Sigmoid colon (tissue), 7 donors: ENCODE results near the gene DHRS2. TPM values are rescaled to one million over a fixed set of nuclear protein-coding genes. Genes with fewer than 3 reads are reported as not detected.
"Not testable (repeated sequence)": the region's sequence is repeated elsewhere in the genome, so short reads cannot be mapped to it uniquely, and the experiment has no call there.

Experiments
- DNase-seq: peaks from one replicate; pipeline ENCODE4 v3.0.0-alpha.2; 2019
- H3K27ac ChIP-seq, 4 donors: fragments of 200-600 bp; sonication (generic); one replicate each; pipeline ENCODE4 v1.5.1; 2016 to 2019; ENCODE audit warnings: mild to moderate bottlenecking in 1 of 4
- H3K27me3 ChIP-seq, 3 donors: fragments of 200-600 bp; sonication (generic); one replicate each; pipeline ENCODE4 v1.5.1; 2019; ENCODE audit warnings: mild to moderate bottlenecking in 1 of 3
- H3K36me3 ChIP-seq, 4 donors: fragments of 200-600 bp; sonication (generic); one replicate each; pipeline ENCODE4 v1.5.1; 2016 to 2019
- H3K4me1 ChIP-seq, 4 donors: fragments of 200-600 bp; sonication (generic); one replicate each; pipeline ENCODE4 v1.5.1; 2017 to 2019
- H3K4me3 ChIP-seq, 4 donors: fragments of 200-600 bp; sonication (generic); one replicate each; pipeline ENCODE4 v1.5.1; 2017 to 2019; ENCODE audit warnings: mild to moderate bottlenecking in 2 of 4, moderate library complexity in 1 of 4
- H3K9me3 ChIP-seq, 4 donors: fragments of 200-600 bp in 3 of 4; sonication (generic) in 3 of 4; one replicate each; pipeline versions ENCODE4 v1.5.1 to v1.6.1; 2013 to 2019
- EP300 ChIP-seq, 4 donors: sonication (generic); formaldehyde crosslinking; IDR thresholded peaks; one replicate each; pipeline ENCODE4 v1.6.1; 2017; ENCODE audit warnings: antibody characterized with exemption in 4 of 4
- POLR2A ChIP-seq, 2 donors: fragments of 450-650 bp; IDR thresholded peaks; one replicate each; pipeline ENCODE4 v1.6.1; 2016; ENCODE audit warnings: antibody characterized with exemption in 2 of 2, mild to moderate bottlenecking in 2 of 2, moderate library complexity in 2 of 2
- POLR2AphosphoS5 ChIP-seq, 4 donors: sonication (generic); formaldehyde crosslinking; IDR thresholded peaks; one replicate each; pipeline ENCODE4 v1.6.1; 2017; ENCODE audit warnings: antibody characterized with exemption in 4 of 4
- whole genome bisulfite sequencing, 2 donors: extraction: QIAGEN DNeasy Blood & Tissue Kit; methylation state at CpG; one replicate each; pipeline ENCODE4 v1.1.7; 2013; 5-methylcytosine and 5-hydroxymethylcytosine counted together
- intact Hi-C: fragments of 100-400 bp; cut with DNase I; formaldehyde crosslinking; loops from one replicate; pipeline ENCODE4 v1.15.1; 2023
- polyA plus RNA-seq, 3 donors: library from polyadenylated mRNA; stranded (reverse); fragments of 200-250 nt; gene quantifications; one replicate each; pipeline ENCODE4 v1.2.3, GENCODE V29; 2013
- total RNA-seq, 4 donors: library from RNA; depleted of rRNA; stranded (reverse); fragments of >200 nt; gene quantifications; one replicate each; pipeline ENCODE4 v1.1.0, GENCODE V29; 2016
- TF ChIP-seq, protein P1 (sequence below), 4 experiments: fragments of 450-650 bp in 3 of 4; fragments of 200-600 bp in 1 of 4; IDR thresholded peaks; one replicate each; pipeline ENCODE4 v1.5.1; 2016 to 2019; ENCODE audit warnings: antibody characterized with exemption in 4 of 4, mild to moderate bottlenecking in 3 of 4, moderate library complexity in 2 of 4
- donor health status: healthy with polysubstance abuse.
- donor health status: Bipolar disorder and iron deficiency.
- donor health status: healthy.

DHRS2 gene
- total and polyA plus RNA-seq, 7 donors = 0.54 TPM; not detected in 6

DNA sequence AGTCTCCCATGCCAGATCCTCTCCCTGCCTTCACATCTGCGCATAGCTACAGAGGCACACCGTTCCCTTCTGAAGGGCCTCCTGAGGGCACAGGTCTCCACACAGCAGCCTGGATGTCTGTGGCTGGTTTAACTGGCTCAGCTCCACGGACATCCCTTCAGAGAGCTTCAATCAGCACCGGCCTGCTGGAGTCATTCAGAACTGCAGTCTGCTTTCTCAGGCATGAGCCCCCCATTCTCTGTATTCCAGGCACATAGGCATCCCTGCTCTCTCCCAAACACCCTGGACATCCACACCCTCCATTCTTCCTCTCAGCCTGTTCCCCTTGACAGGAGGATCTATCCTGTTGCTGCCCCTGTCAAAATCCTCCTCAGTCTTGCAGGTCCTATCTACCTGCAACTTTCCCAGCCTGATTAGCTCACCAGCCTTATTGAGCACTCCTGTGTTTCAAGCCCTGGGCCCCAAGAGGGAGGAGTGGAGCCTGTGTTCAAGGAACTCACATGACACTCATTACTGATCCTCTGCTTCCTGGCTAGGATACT is 2.9 kb upstream of the DHRS2 start:
- DNase-seq = no peak
- H3K36me3 ChIP-seq = no peaks in the 10 kb centered on the region
- 85 to 88% methylated on average over 4 of the region's 4 CpGs for WGBS, 2 donors
- no peaks in the 10 kb centered on the region for H3K27me3 ChIP-seq
- no peaks in the 10 kb centered on the region for H3K9me3 ChIP-seq
- peaks cover 0 to 12% (median 4%) of the 10 kb centered on the region in 4 donors for H3K4me1 ChIP-seq
- intact Hi-C loops = loop anchor here (5.0 to 10.0 kb wide), 3 partner anchors 319 to 462 kb away; partner anchors contain the start of genes DHRS4 and PCK2
- H3K27ac ChIP-seq = no peak overlapping the region
- no peak overlapping the region for H3K4me3 ChIP-seq
- TF ChIP-seq POLR2AphosphoS5 (IDR thresholded peaks at IDR 0.05) (no peak), POLR2A (IDR thresholded peaks at IDR 0.05) (no peak), EP300 (IDR thresholded peaks at IDR 0.05) (no peak)
- TF ChIP-seq, protein P1, sequence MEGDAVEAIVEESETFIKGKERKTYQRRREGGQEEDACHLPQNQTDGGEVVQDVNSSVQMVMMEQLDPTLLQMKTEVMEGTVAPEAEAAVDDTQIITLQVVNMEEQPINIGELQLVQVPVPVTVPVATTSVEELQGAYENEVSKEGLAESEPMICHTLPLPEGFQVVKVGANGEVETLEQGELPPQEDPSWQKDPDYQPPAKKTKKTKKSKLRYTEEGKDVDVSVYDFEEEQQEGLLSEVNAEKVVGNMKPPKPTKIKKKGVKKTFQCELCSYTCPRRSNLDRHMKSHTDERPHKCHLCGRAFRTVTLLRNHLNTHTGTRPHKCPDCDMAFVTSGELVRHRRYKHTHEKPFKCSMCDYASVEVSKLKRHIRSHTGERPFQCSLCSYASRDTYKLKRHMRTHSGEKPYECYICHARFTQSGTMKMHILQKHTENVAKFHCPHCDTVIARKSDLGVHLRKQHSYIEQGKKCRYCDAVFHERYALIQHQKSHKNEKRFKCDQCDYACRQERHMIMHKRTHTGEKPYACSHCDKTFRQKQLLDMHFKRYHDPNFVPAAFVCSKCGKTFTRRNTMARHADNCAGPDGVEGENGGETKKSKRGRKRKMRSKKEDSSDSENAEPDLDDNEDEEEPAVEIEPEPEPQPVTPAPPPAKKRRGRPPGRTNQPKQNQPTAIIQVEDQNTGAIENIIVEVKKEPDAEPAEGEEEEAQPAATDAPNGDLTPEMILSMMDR (IDR thresholded peaks at IDR 0.05) = no peak

DNA sequence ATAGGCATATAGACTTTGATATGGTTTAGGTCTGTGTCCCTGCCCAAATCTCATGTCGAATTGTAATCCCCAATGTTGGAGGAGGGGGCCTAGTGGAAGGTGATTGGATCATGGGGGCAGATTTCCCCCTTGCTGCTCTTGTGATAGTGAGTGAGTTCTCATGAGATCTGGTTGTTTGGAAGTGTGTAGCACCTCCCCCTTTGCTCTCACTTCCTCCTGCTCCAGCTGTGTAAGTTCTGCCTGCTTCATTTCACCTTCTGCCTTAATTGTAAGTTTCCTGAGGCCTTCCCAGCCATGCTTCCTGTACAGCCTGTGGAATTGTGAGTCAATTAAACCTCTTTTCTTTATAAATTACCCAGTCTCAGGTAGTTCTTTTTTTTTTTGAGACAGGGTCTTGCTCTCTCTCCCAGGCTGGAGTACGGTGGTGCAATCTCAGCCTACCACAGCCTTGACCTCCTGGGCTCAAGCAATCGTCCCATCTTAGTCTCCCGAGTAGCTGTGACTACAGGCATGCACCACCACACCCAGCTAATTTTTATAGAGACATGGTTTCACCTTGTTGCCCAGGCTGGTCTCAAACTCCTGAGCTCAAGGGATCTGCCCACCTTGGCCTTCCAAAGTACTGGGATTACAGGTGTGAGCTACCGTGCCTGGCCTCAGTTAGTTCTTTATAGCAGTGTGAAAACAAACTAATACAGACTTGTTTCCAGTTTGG is 1.3 kb upstream of the DHRS2 start:
- WGBS, 2 donors = 77 to 87% methylated on average over 5 of the region's 5 CpGs
- not testable (repeated sequence) for DNase-seq, H3K27me3 ChIP-seq, H3K9me3 ChIP-seq, H3K27ac ChIP-seq, H3K4me3 ChIP-seq, H3K36me3 ChIP-seq
- intact Hi-C loops = loop anchor here (5.0 to 10.0 kb wide), 3 partner anchors 317 to 460 kb away; partner anchors contain the start of genes DHRS4 and PCK2
- peaks cover 0 to 14% (median 5%) of the 10 kb centered on the region in 4 donors for H3K4me1 ChIP-seq

DNA sequence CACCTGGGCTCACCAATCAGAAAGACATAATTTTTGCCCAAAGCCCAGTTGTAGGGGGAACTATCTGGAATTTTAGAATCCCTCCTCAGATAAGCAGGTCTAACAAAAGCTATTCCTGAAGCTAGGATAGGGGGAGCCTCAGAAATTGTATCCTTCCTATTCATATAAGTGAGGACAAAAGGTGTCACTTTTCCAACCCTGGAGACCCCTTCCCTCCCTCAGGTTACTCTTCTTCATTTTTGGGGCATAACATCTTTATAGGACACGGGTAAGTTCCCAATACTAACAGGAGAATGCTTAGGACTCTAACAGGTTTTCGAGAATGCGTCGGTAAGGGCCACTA is 1.1 kb downstream of the DHRS2 start:
- 95 to 96% methylated on average over 4 of the region's 4 CpGs for WGBS, 2 donors
- H3K4me3 ChIP-seq, H3K9me3 ChIP-seq, H3K27ac ChIP-seq, H3K36me3 ChIP-seq, H3K27me3 ChIP-seq, DNase-seq: not testable (repeated sequence)
- intact Hi-C loops = loop anchor here (10.0 kb wide), 2 partner anchors 378 to 458 kb away; partner anchors contain the start of gene PCK2
- peaks cover 0 to 25% (median 15%) of the 10 kb centered on the region in 4 donors for H3K4me1 ChIP-seq

DNA sequence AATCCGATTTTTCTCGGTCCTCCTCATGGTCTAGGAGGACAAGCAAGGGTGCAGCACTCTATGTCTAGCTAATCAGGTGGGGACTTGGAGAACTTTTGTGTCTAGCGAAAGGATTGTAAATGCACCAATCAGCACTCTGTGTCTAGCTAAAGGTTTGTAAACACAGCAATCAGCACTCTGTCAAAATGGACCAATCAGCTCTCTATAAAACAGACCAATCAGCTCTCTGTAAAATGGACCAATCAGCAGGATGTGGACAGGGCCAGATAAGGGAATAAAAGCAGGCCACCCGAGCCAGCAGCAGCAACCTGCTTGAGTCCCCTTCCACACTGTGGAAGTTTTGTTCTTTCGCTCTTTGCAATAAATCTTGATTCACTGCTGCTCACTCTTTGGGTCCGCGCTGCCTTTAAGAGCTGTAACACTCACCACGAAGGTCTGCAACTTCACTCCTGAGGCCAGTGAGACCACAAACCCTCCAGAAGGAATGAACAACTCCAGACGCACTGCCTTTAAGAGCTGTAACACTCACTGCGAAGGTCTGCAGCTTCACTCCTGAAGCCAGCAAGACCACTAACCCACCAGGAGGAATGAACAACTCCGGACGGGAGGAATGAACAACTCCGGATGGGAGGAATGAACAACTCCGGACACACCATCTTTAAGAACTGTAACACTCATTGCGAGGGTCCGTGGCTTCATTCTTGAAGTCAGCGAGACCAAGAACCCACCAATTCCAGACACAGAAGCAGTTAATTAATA is 1.7 kb downstream of the DHRS2 start:
- H3K27me3 ChIP-seq, H3K27ac ChIP-seq, H3K4me3 ChIP-seq, H3K9me3 ChIP-seq, DNase-seq, H3K36me3 ChIP-seq: not testable (repeated sequence)
- intact Hi-C loops = loop anchor here (10.0 kb wide), 2 partner anchors 377 to 457 kb away; partner anchors contain the start of gene PCK2
- peaks cover 0 to 21% (median 14%) of the 10 kb centered on the region in 4 donors for H3K4me1 ChIP-seq
- WGBS, 2 donors = 90 to 95% methylated on average over 17 of the region's 17 CpGs

DNA sequence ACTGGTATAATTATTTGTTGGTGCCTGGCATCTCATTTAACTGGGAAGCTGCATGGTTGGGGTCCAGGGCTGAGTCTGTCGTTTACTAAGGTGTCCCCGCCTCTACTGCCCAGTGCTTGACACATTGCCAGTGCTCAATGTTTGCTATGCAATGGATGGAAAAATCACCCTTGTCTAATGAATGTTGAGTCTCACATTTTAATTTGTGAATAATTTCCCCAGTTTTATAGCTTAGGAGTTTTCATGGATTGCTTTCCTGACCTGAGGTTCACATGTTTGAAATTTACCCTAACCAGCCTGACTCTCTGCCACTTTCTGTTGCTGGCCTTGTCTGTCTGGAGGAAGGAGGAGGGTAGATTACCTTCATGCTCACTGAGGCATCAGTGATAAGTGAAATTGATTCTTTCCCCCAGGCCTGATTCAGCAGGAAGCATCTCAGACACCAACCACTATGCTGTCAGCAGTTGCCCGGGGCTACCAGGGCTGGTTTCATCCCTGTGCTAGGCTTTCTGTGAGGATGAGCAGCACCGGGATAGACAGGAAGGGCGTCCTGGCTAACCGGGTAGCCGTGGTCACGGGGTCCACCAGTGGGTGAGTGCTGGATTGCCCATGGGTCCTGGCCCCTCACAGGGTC is 2.4 kb downstream of the DHRS2 start:
- no peaks in the 10 kb centered on the region for H3K36me3 ChIP-seq
- TF ChIP-seq POLR2AphosphoS5 (IDR thresholded peaks at IDR 0.05) = no peak
- no peaks in the 10 kb centered on the region for H3K9me3 ChIP-seq
- H3K4me3 ChIP-seq = no peak overlapping the region
- DNase-seq = no peak
- intact Hi-C loops = loop anchor here (10.0 kb wide), 2 partner anchors 376 to 456 kb away; partner anchors contain the start of gene PCK2
- H3K4me1 ChIP-seq = peaks cover 0 to 21% (median 14%) of the 10 kb centered on the region in 4 donors
- 91% methylated on average over 8 of the region's 8 CpGs for WGBS, 2 donors
- H3K27me3 ChIP-seq = no peaks in the 10 kb centered on the region
- no peak overlapping the region for H3K27ac ChIP-seq

DNA sequence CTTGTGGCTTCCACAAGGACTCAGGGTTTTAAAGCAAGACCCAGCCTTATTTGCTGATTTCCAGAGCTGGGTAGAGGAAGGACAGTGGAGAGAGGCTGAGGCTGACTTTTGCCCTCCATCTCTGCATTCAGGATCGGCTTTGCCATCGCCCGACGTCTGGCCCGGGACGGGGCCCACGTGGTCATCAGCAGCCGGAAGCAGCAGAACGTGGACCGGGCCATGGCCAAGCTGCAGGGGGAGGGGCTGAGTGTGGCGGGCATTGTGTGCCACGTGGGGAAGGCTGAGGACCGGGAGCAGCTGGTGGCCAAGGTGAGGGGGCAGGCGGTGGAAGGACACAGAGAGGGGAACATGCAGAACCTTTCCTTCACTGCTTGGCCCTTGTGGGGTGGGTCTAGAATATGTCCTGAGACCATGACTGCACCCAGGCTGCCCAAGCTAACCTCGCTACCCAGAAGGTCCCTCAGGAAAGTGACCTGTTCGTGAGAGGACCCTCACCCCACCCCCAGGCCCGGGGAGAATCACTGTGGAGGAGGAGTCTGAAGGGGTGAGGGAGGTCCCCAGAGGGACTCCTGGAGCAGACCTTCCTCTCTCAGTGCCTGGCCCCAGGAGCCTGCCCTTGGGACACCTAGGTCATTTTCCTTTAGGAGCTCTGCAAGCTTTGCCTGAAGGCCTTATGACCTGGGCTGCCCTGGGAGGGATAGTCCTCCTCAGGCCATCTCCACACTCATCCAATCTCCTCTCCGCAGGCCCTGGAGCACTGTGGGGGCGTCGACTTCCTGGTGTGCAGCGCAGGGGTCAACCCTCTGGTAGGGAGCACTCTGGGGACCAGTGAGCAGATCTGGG is 3.1 kb downstream of the DHRS2 start:
- Histone ChIP-seq H3K4me1 (peaks cover 0 to 21% (median 14%) of the 10 kb centered on the region in 4 donors), H3K4me3 (no peak overlapping the region), H3K27me3 (no peaks in the 10 kb centered on the region), H3K27ac (no peak overlapping the region), H3K9me3 (no peaks in the 10 kb centered on the region), H3K36me3 (no peaks in the 10 kb centered on the region)
- TF ChIP-seq, protein P1 (IDR thresholded peaks at IDR 0.05) = no peak
- no peak for TF ChIP-seq POLR2A (IDR thresholded peaks at IDR 0.05)
- TF ChIP-seq EP300 (IDR thresholded peaks at IDR 0.05) = no peak
- no peak for TF ChIP-seq POLR2AphosphoS5 (IDR thresholded peaks at IDR 0.05)
- WGBS, 2 donors = 91 to 93% methylated on average over 21 of the region's 21 CpGs
- intact Hi-C loops = loop anchor here (10.0 kb wide), 2 partner anchors 376 to 456 kb away; partner anchors contain the start of gene PCK2
- DNase-seq = no peak
